Eye (tissue), 1 donor: Measurements from ENCODE around the gene RRBP1.
A peak's percentile ranks its signal among the peaks of the same experiment; 100 is the strongest.

Experiments used
- DNase-seq: peaks from one replicate; pipeline ENCODE4 v3.0.0-alpha.2; 2015

Gene RRBP1

DNA sequence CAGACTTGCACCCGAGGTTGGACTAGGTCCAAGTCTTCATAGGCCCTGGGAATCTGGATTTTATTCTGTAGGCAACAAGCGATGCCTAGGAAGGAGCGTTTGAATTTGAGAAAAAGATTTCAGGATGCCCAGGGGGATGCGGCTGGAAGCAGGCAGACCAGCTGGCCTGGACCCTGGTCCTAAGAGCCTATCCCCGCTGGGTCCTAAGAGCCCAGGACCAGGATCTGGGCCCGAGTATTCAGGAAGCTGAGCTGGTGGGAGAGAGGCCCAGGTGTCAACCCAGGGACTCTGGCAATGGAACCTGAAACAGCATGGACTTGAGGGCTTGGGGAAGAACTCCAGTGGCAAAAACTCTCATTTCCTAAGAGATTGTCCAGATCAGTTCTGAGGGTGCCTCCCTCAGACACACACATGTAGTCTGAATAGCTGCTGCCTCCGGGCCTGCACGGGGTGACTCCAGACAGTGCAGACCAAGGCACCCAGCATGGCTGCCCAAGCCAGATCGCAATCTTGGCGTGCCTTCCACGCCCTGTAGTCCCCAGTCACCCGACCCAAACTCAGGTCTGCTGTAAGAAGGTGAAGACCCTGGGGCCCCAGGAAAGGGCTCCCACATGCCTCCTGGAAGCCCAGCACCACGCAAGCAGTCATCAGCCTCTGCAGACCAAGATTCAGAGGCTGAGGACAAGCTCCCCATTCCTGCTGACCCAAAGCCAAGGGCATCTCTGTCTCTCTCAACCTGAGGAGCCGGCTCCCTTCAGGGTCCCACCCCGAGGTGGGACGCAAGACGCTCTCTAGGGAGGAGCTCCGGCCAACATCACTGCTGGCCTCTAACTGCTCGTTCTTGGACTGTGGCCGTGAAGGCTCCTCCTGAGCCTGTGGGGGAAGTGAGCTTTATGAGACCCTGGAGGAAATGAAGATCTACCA, 34.4 kb downstream of the RRBP1 start:
- DNase-seq: no peak

DNA sequence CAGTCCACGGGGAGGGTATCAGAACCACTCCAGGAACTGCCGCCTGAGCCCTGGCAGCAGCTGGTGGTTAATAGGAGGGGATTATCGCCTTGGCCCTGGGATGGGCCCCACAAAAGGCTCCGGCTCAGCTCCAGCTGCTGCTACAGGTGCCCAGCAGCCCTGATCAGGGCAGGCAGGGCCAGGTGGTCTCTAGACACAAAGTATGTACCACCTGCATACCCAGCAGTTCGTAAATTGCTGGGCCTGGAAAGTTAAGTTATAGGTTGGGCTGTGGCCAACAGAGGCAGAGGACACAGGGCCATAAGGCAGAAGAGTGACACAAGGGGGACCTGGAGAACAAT, 35.1 kb downstream of the RRBP1 start:
- DNase-seq: no peak

DNA sequence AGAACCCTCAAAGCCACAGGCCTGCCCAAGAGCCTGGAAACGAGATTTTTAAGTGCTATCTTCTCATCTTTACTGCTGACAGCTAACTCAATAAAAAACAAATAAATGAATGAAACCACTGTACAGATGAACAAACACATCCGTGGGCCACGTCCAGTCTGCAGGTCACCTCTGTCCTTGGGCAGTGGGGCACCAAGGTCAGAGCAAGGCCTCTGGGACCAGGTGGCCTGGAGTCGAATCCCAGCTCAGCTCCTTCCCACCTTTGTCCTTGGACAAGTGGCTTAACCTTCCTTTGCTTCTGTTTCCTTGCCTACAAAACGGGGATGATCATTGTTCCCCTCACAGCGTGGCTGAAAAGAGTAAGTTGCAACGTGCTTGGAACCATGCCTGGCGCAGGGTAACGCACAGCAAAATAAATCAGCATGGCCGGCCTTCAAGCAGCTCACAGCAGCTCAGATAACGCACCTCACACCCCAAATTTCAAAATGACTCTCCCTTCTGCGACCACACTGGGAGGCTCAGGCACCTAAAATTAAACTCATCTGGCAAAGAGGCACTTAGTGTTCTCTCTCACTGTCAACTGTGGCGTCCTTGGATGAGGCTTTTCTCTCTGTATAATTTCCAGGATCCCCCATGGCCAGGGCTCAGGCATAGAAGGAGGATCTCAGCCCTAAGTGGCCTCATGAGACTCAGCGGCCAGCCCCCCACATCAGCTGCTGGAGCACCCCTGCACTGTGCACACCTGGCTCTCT, 35.7 kb downstream of the RRBP1 start:
- DNase-seq: peak; percentile 48

DNA sequence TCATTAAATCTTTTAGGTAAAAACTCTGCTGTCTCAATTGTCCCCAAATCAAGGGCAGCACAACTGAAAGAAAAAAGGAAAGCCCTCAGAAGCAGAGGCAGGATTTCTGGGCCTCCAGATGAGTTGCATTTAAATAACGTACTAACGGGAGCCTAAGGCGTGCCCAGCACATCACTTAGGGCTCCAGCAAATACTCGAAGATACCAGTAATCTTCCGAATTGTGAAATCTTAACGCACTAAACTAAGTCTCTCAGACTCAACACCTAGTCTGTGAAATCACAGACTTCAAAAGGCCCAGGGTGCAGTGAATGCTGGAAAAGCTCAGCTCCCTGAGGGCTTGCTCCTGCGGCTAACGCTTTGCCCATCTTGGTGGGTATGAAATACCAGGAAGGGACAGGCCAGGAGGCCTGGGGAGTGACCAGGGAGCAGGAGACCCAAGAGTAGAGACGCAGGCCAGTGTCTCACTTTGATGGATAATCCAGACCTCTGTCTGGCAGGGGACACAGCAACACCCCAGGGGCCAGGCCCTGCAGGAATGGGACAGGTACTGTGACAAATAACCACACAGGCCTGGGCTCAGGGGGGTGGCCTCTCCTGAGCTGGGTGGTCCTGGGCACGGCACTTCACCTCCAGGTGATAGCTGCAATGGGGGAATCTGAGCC, 36.4 kb downstream of the RRBP1 start:
- DNase-seq: no peak

DNA sequence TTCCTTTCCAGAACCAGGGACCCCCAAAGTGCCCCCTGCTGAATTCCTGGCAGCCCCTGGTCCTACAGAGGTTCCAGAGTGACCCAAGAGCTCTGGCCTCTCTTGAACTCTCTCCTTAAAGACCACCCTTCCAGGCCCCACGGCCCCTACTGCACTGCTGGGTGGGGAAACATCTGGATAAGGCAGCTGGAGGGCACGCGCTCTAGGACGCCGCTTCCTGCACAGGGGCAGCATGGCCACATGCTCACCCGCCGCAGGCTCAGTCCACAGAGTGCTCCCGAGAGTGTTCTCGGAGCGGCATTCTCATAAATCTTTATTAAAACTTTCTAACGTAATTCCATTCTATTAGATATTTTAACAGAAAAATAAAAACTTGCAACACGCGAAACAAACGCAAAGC, 37.0 kb downstream of the RRBP1 start:
- no peak for DNase-seq

DNA sequence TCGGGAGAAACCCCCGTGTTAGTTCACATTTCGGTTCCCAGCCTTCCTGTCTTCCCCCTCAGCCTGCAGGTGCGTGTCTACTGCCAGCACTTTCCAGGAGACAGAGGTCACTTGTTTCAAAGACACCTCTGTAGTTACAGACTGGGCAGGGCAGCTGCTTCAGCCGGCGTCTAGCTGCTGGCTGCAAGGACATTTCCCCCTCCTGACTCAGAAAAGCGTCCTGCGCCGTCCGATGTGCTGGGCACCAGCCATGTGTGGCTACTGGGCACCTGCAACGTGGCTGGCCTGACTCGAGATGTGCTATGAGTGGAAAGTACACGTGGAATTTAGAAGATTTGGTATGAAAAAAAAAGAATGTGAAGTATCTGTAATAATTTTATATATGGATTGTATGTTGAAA, 37.6 kb downstream of the RRBP1 start:
- no peak for DNase-seq

DNA sequence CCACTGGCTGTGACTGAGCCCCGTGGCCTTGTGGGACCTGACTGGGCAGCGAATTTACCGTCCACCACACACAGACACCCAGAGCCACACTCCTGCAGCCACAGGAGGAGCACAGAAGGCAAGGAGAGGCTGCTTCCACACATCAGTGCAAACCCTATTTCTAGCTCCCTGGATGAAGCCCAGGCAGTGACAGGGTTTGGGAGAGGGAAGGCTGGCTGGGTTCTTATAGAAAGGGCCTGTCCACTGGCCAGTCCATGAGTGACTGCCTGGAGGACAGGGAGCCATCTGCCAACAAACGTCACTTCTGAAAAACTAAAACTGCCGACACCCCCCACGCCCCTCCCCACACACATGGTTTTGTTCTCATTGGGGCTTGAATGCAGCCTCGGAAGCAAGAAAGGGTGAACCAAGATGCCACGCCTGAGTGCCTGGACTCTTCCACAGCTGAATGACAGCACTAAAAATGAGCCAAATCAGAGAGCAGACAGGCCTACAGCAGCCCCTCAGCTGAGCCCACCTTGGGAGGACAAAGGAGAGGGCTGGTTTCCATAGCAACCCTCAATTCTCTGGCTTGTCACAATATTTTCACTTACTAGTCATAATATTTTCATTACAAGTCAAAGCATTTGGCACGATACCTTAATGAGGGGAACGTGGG, 38.4 kb downstream of the RRBP1 start:
- peak; percentile 74 for DNase-seq

DNA sequence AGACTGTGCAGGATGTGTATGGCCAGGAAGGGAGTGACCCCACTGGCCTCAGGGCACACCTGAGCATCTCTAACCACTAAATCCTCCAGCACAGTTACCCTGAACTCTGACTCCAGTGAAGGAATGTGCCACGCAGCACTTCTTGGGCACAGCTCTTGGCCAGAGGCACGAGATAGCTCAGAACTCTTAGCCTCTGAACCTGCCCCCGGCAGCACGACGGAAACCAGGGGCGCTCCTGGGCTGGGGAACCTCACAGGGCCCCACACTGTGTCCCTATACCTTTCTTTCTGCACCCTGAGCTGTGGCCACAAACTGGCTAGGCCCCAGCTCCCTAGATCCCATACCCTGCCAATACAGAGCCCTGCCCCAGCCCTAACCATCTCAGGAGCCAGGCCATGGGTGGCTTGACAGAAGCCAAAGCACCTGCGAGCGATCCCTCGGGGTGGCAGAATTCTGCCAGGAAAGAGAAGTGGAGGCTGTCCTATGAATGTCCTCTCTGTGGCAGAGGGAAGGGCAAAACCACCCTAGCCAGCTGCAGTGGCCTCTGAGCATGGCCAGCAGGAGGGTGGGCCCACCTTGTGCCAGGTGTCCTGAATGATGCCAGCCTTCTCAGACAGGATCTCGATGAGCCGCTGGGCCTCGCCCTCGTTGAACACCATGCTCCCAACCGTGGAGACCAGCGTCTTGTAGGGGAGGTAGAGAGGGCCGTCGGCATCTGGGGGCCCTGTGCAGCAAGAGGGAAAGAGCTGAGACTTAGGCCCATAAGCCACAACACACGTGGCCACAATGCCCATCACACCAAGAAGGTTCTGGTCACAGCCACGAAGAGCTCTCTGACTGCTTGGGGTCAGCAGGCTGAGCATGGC, 39.4 kb downstream of the RRBP1 start:
- DNase-seq: no peak

DNA sequence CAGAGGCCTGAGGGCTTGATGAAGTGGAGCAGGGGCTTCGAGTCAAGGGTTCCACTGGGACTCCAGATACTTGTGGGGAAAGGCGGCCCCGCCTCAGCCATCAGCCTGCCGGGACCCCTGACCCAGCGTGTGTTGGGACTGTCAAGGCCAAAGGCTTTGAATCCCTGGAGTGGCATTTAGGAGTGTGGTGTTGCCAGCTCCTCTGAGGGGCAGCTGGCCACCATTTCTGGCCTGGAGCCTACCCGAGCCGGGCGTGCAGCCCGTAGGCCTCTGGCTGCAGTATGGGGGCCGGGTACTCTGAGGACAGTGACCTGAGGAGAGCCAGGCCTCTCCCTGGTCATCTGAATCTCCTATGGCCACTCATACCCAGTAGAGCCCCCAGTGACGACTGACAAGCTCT, 40.0 kb downstream of the RRBP1 start:
- DNase-seq: no peak

DNA sequence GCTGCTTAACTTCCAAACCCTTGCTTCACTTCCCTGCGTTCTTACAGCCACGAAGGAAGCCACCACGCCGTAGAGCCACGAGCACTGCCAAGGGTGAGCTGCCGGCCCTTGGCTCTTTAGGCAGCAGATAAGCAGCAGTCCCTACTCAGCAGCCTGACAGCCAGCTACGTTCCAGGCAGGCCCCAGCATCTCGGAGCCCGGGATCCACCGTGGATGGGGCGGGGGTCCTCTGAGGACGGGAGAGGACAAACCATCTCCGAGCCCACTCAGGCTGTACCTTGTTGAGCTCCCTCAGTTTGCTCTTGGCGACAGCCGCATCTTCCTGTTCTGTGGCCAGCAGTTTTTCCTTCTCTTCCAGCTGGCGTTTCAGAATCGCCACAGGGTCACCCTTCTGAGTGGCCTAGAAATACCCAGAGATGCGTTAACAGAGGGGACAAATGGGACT, 40.5 kb downstream of the RRBP1 start:
- DNase-seq: no peak

DNA sequence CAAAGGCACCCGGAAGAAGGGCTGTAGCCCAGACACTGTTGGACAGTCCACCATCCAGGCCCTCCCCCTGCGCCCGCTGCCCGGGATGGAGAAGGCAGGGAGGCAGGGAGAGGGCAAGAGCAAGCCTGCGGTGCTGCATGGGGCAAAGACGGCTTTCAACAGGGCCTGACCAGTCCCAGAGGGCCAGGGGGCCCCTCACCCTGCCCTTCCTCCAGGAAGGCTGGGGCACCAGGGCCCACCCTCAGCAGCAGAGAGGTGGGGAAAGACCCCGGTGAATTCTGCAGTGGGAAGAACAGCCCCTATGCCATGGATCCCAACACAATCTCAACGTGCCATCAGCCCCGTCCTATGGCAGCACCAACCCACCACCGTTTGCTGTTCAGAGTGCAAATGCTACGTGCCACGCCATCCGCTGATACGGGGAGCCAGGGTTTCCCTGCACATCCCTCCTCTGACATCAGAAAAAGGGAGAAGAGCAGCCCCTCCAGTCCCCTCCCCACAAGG, 41.1 kb downstream of the RRBP1 start:
- no peak for DNase-seq

DNA sequence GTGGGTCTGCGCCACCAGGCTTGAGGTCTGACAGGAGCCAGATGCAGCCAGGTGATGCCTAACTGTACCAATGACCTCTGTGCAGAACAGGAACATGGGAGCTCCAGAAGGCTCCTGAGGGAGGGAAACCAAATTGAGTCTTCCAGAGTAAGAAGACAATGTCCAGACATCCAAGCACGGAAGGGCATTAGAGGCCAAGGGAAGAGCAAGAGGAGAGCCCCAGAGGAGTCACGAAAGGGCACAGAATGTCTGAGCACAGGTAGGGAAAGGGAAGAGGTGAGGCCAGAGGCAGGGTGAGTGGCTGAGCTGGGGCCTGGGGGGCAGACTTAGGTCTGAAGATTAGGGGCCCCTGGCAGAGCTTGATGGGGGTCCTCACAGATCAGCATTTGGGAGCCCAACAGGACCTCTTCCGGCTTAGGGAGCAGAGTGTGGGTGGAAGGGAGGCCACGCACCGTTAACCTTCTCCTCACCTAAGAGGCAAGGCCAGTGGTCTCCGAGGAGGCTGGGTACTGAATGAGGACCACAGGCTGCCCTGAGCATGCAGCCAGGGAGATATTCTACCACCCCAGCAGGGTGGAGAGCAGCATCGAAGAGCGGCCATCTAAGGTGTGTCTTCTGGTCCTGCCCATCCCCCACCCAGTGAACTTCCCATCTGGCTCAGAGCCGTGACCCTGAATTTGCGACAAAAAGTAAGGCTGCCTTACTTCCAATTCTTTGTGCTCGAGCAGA, 41.7 kb downstream of the RRBP1 start:
- DNase-seq: no peak

DNA sequence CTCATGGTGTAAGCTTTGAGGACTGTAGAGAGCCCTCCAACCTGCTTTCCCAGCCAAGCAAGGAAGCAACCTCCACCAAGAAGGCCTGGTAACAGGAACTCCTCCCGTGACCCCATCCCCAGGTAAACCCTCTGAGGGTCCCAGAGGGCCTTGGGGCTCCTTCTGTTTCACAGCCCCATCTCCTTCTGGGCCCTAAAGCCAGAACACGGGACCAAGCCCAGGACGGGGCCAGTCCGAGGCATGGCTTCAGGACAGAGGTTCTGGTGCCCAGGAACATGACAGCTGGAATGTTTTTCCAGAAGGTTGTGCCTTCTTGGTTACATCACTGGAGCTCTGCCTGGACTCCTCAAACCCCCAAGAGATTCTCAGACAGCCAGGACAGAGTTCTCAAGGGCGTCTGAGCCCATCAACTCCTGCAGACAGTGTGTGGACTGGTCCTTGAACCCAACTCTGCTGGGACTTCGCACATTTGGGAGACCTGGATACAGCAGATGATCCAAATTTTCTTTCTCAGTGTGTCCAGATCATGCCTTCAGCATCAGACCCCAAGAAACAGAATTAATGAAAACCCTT, 43.1 kb downstream of the RRBP1 start:
- DNase-seq: no peak

DNA sequence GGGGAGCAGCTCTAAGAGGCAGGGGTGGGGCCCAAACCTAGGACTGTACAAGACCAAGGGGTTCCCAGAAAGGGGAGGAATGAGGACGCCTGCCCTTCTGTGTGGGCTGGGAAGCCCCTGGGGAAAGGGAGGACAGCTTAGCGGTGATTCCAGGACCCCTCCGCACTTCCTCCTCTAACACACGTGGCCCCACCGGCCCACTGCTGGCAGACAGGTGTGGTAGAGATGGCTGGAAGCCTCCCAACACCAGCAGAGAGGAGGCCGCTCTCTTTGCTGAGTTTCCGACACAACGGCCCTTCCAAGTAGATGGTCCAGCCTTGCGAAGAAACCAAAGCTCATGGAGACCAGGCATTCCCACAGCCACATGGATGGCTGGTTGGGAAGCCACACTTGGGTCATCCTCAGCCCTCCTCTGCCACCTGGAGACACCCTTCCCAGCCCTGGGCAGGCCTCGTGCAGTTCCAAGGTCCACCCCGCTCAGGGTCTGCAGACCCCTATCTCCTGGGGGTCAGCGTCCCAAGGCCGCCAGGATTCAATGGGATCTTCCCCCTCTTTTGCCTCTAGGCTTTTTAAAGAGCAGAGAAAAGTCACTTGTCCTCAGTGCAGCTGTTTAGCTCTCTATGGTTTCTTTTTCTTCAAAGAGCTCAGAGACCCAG, 43.9 kb downstream of the RRBP1 start:
- DNase-seq: no peak

DNA sequence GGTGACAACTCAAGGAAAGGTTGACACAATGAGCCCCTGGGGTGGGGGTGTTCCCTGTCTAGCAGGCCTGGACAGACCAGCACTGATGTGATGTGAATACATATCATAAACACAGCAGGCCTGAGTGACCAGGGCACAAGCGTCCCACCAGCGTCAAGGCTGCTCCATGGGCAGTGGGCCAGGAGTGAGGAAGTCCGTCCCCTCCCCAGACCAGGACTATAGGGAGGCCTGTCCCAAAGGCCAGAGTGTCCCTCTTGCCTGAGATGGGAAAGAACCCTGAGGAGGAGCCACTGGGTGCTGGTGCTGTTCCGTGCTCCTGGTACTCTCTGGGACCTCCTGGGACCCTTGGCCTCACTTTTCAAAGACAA, 44.6 kb downstream of the RRBP1 start:
- DNase-seq: peak; percentile 23

DNA sequence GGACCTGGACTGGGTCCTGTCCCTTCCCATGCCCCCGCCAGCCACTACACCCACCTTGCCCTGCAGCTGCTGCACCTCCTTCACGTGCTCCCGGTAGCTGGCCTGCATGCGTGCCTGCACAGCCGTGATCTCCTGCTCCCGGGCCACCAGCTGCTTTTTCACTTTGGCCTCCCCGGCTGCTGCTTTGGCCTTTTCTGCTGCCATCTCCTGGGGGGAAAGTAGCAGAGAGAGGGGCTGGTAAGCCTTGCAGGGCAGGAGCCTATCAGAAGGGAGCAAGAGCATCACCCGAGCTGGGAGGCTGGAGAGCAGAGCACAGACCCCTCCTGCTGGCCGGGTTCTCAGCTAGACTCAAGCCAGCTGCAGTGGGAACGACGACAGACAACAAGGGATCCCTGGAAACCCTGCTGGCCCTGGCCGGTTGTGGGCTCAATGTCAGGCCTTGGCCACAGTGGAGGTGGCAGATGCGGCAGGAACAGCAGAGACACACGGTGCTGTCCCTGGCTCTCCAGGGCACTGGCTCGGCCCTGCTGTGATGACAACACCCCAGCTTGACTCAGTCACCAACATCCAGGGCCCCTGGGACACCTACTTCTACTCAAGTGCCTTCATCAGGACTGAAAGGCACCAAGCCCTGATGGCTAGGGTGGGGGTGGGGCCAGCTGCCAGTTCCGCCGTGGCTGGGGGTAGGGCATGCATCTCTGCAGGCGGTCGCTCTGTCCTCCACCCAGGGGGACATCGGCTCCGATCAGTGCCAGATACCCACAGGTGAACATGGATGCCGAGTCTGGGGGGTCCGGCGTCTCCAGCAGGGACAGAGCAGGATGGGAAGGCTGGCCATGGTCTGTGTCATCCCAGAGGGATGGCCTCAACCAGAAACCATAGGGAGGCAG, 45.3 kb downstream of the RRBP1 start:
- peak; percentile 90 for DNase-seq

DNA sequence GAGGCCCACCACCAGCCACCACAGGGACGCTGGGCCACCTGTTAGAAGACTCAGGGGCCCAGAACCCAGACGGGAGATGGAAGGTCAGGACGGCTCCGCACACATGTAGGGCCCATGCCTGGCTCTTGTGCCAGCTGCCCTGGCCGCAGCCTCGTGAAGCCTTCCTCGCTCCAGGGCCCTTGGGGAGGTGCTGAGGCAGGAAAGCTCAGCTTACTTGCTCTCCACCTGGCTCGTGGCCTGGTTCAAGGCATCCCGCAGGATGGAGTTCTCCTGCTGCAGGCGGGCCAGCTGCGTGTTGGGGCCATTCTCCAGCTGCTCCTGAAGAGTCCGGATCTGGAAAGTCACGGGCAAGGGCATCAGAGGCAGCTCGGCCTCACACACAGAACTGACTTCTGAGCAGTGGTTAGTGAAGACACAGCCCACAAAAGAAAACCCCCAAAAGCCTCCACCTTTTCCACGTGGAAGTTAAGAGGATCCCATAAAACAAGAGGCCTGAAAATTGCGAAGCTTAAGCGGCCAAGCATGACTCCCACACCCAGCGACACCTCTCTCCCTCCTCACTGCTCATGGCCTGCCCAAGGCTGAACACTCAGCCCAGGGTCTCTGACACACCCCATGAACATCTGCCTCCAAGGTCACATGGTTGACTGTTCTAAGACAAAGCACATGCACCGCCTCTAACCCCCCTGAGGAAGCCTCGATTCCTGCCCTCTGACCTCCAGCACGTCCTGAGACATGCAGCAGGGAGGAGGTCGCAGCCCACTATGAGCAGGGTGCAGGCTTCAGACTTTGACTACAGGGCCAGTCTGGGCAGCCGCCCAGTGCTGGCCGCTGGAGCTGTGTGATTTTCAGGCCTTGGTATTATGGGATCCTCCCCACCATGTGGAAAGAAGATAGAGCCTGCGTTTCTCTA, 46.5 kb downstream of the RRBP1 start:
- DNase-seq: peak; percentile 53
